ENCODE data around the gene PKN1.
A peak's percentile ranks its signal among the peaks of the same experiment; 100 is the strongest.

DNA sequence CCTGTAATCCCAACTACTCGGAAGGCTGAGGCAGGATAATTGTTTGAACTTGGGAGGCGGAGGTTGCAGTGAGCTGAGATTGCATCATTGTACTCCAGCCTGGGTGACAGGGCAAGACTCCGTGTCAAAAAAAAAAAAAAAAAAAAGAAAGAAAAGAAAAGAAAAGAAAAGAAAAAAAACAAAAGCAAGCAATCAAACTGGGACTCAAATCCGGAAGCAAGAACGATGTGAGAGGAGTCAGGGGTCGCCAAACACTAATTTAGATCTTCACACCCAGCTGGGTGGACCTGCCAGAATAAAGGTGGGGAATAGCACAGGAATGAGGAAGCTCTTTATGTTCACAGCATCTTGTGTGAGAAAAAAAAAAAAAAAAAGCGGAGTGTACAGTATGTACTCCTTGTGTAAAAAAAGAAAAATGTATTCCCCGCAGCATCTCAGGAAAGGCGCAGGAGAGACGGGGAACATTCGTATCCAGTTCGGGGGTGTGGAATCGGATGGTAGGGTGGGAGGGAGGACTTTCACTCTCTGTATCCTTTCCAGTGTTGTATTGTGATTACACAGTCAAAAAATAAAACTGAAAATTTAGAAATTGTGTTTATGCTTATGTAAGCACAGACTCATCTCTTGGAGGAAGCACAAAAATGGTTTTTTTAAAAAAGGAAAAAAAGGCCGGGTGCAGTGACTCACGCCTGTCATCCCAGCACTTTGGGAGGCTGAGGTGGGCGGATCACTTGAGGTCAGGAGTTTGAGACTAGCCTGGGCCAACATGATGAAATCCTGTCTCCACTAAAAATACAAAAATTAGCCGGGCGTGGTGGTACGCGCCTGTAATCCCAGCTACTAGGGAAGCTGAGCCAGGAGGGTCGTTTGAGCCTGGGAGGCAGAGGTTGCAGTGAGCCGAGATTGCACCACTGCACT lies 77.5 kb downstream of the PKN1 start:
- TF ChIP-seq CTCF (conservative IDR thresholded peaks at IDR 0.05; ENCODE audit: low read depth, low read length), result no peak
- TF ChIP-seq, protein P1, sequence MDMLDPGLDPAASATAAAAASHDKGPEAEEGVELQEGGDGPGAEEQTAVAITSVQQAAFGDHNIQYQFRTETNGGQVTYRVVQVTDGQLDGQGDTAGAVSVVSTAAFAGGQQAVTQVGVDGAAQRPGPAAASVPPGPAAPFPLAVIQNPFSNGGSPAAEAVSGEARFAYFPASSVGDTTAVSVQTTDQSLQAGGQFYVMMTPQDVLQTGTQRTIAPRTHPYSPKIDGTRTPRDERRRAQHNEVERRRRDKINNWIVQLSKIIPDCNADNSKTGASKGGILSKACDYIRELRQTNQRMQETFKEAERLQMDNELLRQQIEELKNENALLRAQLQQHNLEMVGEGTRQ (IDR thresholded peaks at IDR 0.05; ENCODE audit: low read depth, low read length), result no peak
- TF ChIP-seq NFE2L2 (IDR thresholded peaks at IDR 0.05; ENCODE audit: low read depth, low read length), result no peak
- TF ChIP-seq BHLHE40 (IDR thresholded peaks at IDR 0.05; ENCODE audit: low read depth, low read length), result peak; percentile 52
- TF ChIP-seq POLR2A (IDR thresholded peaks at IDR 0.05; ENCODE audit: low read depth, low read length), result no peak
- no peak for TF ChIP-seq RAD21 (IDR thresholded peaks at IDR 0.05; ENCODE audit: low read length)
- no peak for TF ChIP-seq CHD1 (IDR thresholded peaks at IDR 0.05; ENCODE audit: low read depth, low read length)
- TF ChIP-seq FOS (IDR thresholded peaks at IDR 0.05; ENCODE audit: low read depth, low read length), result peak; percentile 78
- peak; percentile 71 for TF ChIP-seq CEBPB (IDR thresholded peaks at IDR 0.05; ENCODE audit: low read depth, low read length)
- TF ChIP-seq RFX5 (IDR thresholded peaks at IDR 0.05; ENCODE audit: low read depth, low read length), result no peak
- TF ChIP-seq MAZ (IDR thresholded peaks at IDR 0.05; ENCODE audit: borderline replicate concordance, low read depth, low read length), result no peak
- TF ChIP-seq MAFK (IDR thresholded peaks at IDR 0.05; ENCODE audit: low read depth, low read length), result peak; percentile 81

Measured in IMR-90 (cell line).